ENCODE data around the gene AKNA. TPM values are rescaled to one million over a fixed set of nuclear protein-coding genes. Genes with fewer than 3 reads are reported as not detected.
"Not testable (repeated sequence)": the region's sequence is repeated elsewhere in the genome, so short reads cannot be mapped to it uniquely, and the experiment has no call there.

Gene AKNA
- total RNA-seq, 2 donors from 2014 or later = 332 to 469 TPM

DNA sequence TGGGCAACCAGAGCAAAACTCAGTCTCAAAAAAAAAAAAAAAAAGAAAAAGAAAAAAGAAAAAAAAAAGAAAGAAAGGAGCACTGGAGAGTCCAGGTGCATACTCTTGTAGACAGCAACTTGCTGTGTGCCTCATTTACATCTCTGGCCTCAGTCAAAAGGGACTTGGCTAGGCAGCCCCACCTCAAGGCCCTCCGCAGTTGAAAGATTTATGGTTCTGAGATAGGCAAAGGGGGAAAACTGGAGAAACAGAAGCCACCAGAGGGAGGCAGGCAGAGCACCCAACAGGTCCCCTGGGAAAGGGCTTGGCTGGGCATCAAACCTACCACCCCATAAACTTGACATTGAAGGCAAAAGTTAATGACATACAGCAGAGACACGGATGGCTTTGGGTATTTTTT, 52.0 kb downstream of the AKNA start:
- H3K36me3 Mint-ChIP-seq = peaks cover 24% of the 10 kb centered on the region
- H3K4me1 Mint-ChIP-seq (ENCODE audit: low read depth in 2 of 2) = peaks cover 24 to 39% of the 10 kb centered on the region in 2 donors
- no peaks in the 10 kb centered on the region for H3K9me3 Mint-ChIP-seq
- H3K27me3 Mint-ChIP-seq = no peaks in the 10 kb centered on the region
- H3K27ac Mint-ChIP-seq = peak overlapping the region; percentile 65 to 77
- DNase-seq (ENCODE audit: low spot score) = no peak
- no peak for ATAC-seq
- H3K4me3 Mint-ChIP-seq = no peak overlapping the region

- Mint-ChIP-seq H3K27ac (peak overlapping the region; percentile 65 to 77), H3K27me3 (no peaks in the 10 kb centered on the region), H3K36me3 (peaks cover 19% of the 10 kb centered on the region), H3K4me3 (no peak overlapping the region), H3K9me3 (no peaks in the 10 kb centered on the region), H3K4me1 (ENCODE audit: low read depth in 2 of 2) (peaks cover 18 to 31% of the 10 kb centered on the region in 2 donors)
- DNase-seq (ENCODE audit: low spot score) (no peak), ATAC-seq (no peak)
Observed at GRCh38 chr9:114334490-114334889, 53.3 kb downstream of the AKNA start.

- H3K27me3 Mint-ChIP-seq; H3K27ac Mint-ChIP-seq; DNase-seq (ENCODE audit: low spot score); ATAC-seq; H3K4me3 Mint-ChIP-seq; H3K9me3 Mint-ChIP-seq: not testable (repeated sequence)
- Mint-ChIP-seq H3K4me1 (ENCODE audit: low read depth in 2 of 2) (peaks cover 18 to 23% of the 10 kb centered on the region in 2 donors), H3K36me3 (peaks cover 15% of the 10 kb centered on the region)
Observed at GRCh38 chr9:114333718-114334117, 54.1 kb downstream of the AKNA start.

- H3K27me3 Mint-ChIP-seq; DNase-seq (ENCODE audit: low spot score); H3K36me3 Mint-ChIP-seq; H3K9me3 Mint-ChIP-seq; ATAC-seq; H3K4me3 Mint-ChIP-seq: not testable (repeated sequence)
- H3K4me1 Mint-ChIP-seq (ENCODE audit: low read depth in 2 of 2) = peaks cover 12 to 15% of the 10 kb centered on the region in 2 donors
- H3K27ac Mint-ChIP-seq = peak overlapping the region; percentile 63 to 72
Observed at GRCh38 chr9:114332474-114333040, 55.2 kb downstream of the AKNA start.

DNA sequence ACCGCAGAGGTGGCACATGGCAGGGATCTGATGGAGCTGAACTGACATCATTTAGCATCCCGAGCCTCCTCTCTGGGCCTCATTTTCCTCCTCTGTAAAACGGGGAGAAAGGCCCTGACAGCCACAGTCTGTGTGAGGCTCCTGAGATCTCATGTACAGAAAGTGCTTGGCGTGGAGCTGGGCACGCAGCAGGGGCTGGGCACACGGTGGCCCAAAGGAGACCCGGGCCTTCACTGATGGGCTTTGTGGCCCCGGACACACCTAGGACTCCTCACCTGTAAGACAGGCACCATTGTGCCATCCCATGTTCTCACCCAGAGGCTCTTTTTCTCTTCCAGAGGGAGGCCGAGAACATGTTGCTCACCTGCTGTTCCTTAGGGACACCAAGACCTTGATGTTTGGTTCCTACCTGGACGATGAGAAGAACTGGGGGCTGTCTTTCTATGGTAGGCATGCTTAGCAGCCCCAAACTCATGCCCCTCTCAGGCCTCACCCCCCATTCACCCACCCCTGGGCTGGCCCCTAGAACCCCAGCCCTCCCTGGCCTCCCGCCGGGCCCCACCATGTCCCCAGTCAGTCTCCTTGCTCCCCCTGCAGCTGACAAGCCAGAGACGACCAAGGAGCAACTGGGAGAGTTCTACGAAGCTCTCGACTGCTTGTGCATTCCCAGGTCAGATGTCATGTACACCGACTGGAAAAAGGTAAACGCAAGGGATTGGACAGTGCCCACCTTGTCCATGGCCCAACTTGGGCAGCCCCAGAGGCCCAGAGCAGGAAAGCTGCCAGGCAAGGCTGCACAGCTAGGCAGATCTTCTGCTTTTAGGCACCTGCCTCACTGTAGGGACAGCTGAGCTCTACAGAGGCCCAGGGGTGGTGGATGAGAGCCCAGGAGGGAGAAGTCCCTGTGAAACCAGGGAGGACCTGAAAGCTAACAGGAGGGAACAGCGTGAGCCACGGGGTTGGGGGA, 56.3 kb downstream of the AKNA start:
- H3K36me3 Mint-ChIP-seq; H3K4me3 Mint-ChIP-seq; H3K27me3 Mint-ChIP-seq; H3K9me3 Mint-ChIP-seq; DNase-seq (ENCODE audit: low spot score): not testable (repeated sequence)
- Mint-ChIP-seq H3K4me1 (ENCODE audit: low read depth in 2 of 2) (peaks cover 12 to 15% of the 10 kb centered on the region in 2 donors), H3K27ac (peak overlapping the region in 1 of 2 donors; percentile 72)
- ATAC-seq = peak; percentile 4 to 21

GRCh38 chr9:114330636-114331035, 57.1 kb downstream of the AKNA start:
- peaks cover 12 to 15% of the 10 kb centered on the region in 2 donors for H3K4me1 Mint-ChIP-seq (ENCODE audit: low read depth in 2 of 2)
- H3K27ac Mint-ChIP-seq = peak overlapping the region in 1 of 2 donors; percentile 72
- DNase-seq (ENCODE audit: low spot score) (no peak), ATAC-seq (no peak)
- H3K9me3 Mint-ChIP-seq = no peaks in the 10 kb centered on the region
- H3K27me3 Mint-ChIP-seq = no peaks in the 10 kb centered on the region
- peaks cover 7% of the 10 kb centered on the region for H3K36me3 Mint-ChIP-seq
- no peak overlapping the region for H3K4me3 Mint-ChIP-seq

- not testable (repeated sequence) for DNase-seq (ENCODE audit: low spot score); H3K4me3 Mint-ChIP-seq; H3K36me3 Mint-ChIP-seq; H3K9me3 Mint-ChIP-seq; H3K27me3 Mint-ChIP-seq
- Mint-ChIP-seq H3K27ac (peak within 1 kb of the TSS in 1 of 2 donors; percentile 72), H3K4me1 (ENCODE audit: low read depth in 2 of 2) (peaks cover 6 to 11% of the 10 kb centered on the region in 2 donors)
- peak in 1 of 2 donors; percentile 6 for ATAC-seq
Observed at GRCh38 chr9:114329625-114330022, 58.2 kb downstream of the AKNA start, which contains the start of gene ORM2. Gene ORM2, plus strand, starts transcription at chr9:114329869. Its CDS starts 36 bp downstream, at chr9:114329905.

DNA sequence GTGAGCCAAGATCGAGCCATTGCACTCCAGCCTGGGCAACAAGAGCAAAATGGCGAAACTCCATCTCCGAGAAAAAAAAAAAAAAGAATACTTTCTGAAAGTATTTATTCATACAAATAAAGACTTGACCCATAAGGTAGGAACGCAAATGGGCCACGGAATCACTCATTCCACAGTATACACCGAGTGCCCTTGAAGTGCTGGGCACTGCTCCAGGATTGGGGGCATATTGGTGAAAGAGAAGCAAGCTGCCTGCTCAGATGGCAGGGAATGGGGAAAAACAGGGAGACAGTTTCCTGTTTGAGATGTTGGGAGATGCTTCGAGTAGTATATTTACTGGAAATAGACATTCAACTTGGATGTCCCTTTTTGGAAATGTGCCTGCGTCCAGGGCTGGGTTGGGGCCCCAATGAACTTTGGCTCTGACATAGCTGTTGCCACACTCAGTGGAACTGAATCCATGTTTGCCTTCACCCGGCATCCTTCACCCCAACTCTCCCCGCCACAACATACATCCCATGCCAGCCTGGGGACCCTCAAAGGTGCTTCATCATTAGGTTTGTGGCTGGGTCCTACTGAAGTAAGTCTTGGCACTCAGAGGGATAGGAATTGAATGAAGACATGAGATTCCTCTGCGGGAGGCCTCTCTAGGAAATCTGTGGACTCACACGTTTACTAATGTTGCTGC, 58.7 kb downstream of the AKNA start:
- H3K36me3 Mint-ChIP-seq; DNase-seq (ENCODE audit: low spot score); H3K27ac Mint-ChIP-seq; H3K4me3 Mint-ChIP-seq; ATAC-seq; H3K9me3 Mint-ChIP-seq; H3K27me3 Mint-ChIP-seq: not testable (repeated sequence)
- H3K4me1 Mint-ChIP-seq (ENCODE audit: low read depth in 2 of 2) = peaks cover 6 to 11% of the 10 kb centered on the region in 2 donors

- not testable (repeated sequence) for H3K9me3 Mint-ChIP-seq; H3K36me3 Mint-ChIP-seq; H3K27ac Mint-ChIP-seq; DNase-seq (ENCODE audit: low spot score); H3K4me3 Mint-ChIP-seq; ATAC-seq; H3K27me3 Mint-ChIP-seq
- H3K4me1 Mint-ChIP-seq (ENCODE audit: low read depth in 2 of 2) = peaks cover 6 to 11% of the 10 kb centered on the region in 2 donors
Observed at GRCh38 chr9:114328357-114328820, 59.4 kb downstream of the AKNA start.

GRCh38 chr9:114327749-114328148, 60.0 kb downstream of the AKNA start:
- Mint-ChIP-seq H3K9me3 (no peaks in the 10 kb centered on the region), H3K36me3 (no peaks in the 10 kb centered on the region), H3K4me1 (ENCODE audit: low read depth in 2 of 2) (peaks cover 6 to 11% of the 10 kb centered on the region in 2 donors), H3K27me3 (no peaks in the 10 kb centered on the region), H3K4me3 (no peak overlapping the region), H3K27ac (no peak overlapping the region)
- DNase-seq (ENCODE audit: low spot score) (no peak), ATAC-seq (peak in 1 of 2 donors; percentile 1)

DNA sequence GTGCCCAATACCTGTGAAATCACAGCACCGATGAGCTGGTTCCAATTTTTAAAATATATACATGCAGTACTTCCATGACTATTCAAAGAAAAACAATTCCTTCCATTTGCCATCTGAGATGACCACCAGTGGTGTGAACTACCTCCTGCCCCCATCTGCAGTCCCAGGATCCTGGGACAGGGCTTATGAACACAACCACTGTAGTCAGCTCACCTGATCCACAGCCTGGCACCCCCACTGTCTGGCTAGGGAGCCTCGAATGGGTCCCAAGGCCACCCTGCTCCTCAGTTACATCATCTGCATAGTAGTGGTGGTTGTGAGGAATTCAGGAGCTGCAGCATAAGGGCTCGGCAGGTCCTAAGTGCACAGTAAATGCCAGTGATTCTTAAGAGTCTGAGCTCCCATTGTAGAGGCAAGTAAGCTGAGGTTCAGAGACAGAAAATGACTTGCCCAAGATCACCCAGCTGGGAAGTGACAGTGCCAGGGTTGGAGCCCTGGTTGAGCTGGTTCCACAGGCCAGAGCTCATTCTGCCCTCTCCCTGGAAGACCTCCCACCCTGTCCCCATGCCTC, 62.0 kb downstream of the AKNA start:
- H3K36me3 Mint-ChIP-seq; H3K9me3 Mint-ChIP-seq; H3K27ac Mint-ChIP-seq; H3K4me3 Mint-ChIP-seq; DNase-seq (ENCODE audit: low spot score); H3K4me1 Mint-ChIP-seq (ENCODE audit: low read depth in 2 of 2); H3K27me3 Mint-ChIP-seq; ATAC-seq: not testable (repeated sequence)

GRCh38 chr9:114324965-114325364, 62.8 kb downstream of the AKNA start:
- not testable (repeated sequence) for H3K4me1 Mint-ChIP-seq (ENCODE audit: low read depth in 2 of 2); H3K4me3 Mint-ChIP-seq; H3K27ac Mint-ChIP-seq; H3K27me3 Mint-ChIP-seq; ATAC-seq; H3K9me3 Mint-ChIP-seq; DNase-seq (ENCODE audit: low spot score); H3K36me3 Mint-ChIP-seq

- Mint-ChIP-seq H3K27ac (no peak overlapping the region), H3K36me3 (no peaks in the 10 kb centered on the region), H3K27me3 (no peaks in the 10 kb centered on the region), H3K9me3 (no peaks in the 10 kb centered on the region), H3K4me3 (no peak overlapping the region), H3K4me1 (ENCODE audit: low read depth in 2 of 2) (no peaks in the 10 kb centered on the region)
- DNase-seq (ENCODE audit: low spot score) (no peak), ATAC-seq (peak in 1 of 2 donors; percentile 3)
Observed at GRCh38 chr9:114324492-114324891, 63.3 kb downstream of the AKNA start.
